Suppressor macrophage treated with lipopolysaccharide for 1 hour (primary cell): ENCODE measurements around the gene GNG12.

Experiments used
- DNase-seq, 3 donors: peaks; one replicate each; pipeline ENCODE4 v3.0.0-alpha.2; 2020 to 2022

Gene GNG12

DNA sequence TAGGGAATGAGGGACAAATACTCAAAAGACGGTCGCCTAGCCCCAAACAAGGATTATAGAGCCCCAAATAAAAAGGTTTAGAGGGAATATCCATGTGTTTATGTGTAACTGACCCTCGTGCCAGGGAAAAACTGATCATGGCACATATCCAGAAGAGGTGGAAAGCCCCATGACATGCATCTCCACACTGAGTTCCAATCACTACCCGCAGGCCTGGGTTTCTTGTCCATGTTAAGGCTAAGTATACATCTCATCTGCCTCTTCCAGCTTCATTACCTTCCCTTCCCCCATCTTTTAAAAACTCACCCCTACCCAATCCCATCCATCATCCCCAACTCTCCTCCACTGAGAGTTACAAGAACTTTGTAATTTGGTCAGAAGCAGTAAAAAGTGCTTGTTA, 133.0 kb downstream of the GNG12 start:
- DNase-seq: no peak

DNA sequence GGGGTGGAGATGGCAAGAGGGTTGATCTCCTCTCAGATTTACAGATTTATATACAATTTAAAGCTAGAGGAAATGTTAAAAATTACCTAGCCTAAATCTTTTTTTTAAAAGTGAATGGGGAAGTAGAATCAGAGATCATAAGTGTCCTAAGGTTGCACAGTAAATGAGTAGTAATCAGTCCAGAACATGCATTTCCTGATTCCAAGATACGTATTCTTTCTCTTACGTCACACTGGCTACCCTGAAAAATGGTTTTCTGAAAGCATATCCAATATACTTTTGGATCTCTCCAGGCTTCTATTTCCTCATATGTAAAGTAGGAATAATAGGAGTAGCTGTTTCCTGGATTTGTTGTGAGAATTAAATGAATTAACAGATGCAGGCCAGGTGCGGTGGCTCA, 136.6 kb downstream of the GNG12 start:
- DNase-seq: peak in 1 of 3 donors; percentile 32

DNA sequence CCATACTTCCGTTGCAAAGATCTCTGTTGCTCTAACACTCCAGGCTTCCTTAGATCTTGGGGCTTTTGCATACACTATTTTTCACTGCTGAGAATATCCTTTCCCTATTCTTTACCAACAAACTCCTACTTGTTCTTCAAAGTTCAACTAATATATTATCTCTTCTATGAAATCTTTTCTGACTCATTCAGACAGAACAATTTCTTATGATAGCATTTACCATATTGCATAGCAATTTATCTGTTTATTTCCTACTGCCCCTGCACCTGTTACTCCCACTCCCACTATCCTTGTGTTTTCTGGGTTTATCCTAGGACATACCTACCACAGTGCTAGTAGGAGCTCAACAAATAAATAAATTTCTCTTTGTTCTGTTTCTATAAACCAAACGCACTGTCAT, 137.3 kb downstream of the GNG12 start:
- no peak for DNase-seq

DNA sequence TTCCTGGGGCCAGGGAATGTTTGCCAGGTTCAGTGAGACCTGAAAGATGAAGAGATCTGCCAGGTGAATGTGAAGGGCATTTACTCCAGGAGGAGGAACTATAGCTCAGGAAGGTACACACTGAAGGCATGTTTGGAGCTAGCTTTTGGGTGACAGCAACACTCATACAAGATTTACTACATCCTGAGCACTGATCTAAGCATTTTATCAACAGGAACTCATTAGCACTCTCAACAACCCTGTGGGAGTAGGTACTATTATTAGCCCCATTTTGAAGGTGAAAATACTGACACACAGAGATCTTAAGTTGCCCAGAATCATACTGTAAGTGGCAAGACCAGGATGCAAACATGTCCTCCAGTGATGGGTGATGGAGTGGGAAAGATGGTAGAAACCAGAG, 141.6 kb downstream of the GNG12 start:
- no peak for DNase-seq

DNA sequence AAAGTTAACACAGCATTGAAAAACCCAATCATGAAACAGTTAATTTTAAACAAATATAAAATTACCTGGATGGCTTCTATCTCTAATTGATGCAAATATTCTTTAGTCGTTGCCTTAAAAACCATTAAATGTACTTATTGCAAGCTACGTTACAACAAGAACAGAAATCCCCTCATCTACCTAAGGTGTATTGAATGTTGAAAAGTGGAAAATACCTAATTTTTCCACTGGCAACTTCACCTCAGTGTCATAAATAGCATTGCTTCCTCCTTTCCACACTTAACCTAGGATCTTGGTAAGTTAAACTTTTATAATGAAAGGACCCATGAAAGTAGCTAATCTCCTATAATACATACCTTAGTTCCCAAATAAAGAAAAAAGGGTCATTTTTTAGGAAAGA, 142.9 kb downstream of the GNG12 start:
- peak in 2 of 3 donors; percentile 30 to 31 for DNase-seq

DNA sequence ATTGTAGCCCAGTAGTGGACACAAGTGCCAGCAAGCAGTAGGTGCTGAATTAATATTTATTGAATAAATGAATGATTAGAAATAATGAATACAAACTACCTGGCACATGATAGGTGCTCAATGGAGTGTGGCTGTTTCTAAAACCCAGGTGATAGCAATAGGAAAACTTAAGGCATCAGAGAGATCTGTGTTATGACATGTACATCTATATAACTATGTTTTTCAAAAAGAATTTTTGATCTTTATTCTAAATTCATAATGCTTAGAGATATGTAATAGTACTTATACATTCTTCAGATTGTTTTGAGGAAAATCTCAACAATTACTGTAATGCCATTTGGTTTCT, 143.3 kb downstream of the GNG12 start:
- DNase-seq: peak in 2 of 3 donors; percentile 32 to 34

DNA sequence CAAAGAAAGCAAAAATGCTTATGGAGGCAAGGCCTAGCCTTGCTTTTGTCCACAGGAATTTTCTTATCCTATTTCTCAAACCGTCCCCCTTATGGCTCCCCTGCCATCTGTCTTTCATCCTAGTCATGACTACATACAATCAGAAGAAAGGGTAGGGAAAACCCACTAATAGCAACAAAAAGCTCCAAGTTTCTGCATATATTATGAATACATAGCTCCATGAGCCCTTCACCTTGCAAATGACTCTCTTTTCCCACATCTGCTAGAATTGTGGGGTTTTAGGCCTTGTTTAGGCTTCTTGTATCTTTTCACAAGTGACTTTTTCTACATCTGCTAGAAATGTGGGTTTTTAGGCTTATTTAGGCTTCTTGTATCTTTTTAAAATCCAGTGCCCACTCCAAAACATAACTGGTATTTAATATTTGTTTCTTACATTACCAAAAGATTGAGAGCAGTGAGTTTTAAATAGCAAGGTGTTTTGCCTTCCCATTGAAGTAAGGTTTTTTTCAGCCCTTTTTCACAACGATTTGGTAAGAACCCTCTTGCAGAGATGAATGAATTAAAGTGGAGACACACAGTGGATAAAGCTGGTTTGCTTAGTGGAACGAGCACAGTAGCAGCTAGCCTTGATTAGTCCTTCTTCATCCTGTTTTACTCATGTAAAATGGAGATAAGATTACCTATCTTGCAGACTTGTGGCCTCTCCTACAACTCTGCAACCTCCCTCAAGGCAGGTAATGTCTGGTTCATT, 143.8 kb downstream of the GNG12 start:
- DNase-seq: peak; percentile 9 to 51 (median 44)

DNA sequence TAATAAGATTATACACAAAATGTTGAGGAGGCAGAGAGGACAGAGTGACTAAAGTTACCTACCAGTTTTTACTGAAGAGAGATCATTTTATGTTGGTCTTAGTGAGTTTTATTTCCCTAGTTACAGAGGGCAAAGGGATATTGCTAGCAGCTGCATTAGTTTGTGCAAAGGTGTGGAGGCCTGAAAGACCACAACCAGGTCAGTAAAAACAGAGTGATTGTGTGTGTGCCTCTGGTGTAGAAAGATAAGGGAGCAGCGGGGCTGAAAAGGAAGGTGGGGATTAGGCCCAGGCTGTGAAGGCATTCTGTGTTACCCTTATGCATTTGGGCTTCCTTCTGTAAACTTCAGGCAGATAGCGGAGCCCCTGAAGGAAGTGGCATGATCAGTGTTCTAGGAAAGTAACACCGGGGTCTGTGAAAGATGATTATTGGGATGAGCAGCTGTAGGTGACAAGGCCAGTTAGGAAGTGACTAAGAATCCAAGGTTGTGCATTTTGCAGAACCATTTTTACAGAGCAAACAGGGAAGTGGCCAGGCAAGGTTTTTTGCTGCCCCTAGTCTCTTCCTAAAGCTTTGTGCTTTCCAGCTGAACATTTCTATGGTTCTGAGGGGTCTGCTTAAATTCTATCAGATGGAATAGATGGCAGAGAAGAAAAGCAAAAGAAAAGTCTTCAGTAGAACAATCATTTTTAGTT, 144.6 kb downstream of the GNG12 start:
- peak; percentile 46 to 70 (median 49) for DNase-seq

DNA sequence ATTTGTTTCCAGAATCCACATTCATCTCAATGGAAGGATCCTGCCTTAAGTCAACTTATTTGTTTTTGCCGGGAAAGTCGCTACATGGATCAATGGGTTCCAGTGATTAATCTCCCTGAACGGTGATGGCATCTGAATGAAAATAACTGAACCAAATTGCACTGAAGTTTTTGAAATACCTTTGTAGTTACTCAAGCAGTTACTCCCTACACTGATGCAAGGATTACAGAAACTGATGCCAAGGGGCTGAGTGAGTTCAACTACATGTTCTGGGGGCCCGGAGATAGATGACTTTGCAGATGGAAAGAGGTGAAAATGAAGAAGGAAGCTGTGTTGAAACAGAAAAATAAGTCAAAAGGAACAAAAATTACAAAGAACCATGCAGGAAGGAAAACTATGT, 145.6 kb downstream of the GNG12 start:
- peak in 1 of 3 donors; percentile 13 for DNase-seq

DNA sequence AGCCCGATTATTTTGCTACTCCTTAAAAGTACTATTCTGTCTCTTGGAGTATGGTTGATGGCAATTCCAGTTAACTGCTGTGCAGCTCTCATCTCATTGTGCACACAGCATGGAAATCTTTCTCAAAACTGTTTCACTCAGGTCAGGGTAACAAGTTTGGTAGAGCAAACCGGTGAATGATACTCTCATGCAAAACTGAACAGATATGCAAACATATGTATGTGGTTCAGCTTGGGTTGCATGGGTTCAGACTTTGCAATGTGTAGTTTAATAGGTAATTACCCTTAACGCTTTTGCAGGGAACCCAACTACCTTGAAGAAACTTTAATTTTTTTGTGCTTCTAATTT, 146.1 kb downstream of the GNG12 start:
- DNase-seq: peak in 1 of 3 donors; percentile 16

DNA sequence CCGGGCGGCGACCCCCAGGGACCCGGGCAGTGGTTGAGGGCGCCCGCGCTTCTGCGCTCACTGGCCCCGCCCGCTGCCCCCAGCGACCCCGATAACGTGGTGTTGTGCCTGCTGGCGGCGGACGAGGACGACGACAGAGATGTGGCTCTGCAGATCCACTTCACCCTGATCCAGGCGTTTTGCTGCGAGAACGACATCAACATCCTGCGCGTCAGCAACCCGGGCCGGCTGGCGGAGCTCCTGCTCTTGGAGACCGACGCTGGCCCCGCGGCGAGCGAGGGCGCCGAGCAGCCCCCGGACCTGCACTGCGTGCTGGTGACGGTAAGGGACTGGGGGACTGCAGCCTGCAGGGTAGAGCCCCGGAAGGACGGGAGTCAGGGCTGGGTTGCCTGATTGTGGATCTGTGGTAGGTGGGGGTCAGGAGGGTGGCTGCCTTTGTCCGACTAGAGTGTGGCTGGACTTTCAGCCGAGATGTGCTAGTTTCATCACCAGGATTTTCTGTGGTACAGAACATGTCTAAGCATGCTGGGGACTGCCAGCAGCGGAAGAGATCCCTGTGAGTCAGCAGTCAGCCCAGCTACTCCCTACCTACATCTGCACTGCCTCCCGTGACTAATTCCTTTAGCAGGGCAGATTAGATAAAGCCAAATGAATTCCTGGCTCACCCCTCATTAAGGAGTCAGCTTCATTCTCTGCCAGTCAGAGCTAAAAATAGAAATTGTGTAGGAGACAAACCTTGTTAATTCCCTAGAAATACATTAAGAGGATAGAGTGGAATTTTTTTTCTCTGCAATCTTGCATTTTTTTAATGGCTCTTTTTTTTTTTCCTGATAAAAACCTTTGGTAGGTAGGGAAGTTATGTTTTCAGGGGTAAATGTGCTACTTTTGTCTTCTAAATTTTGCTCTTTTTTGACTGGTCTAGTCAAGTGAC, 146.7 kb downstream of the GNG12 start:
- DNase-seq: peak; percentile 87 to 92 (median 89)

DNA sequence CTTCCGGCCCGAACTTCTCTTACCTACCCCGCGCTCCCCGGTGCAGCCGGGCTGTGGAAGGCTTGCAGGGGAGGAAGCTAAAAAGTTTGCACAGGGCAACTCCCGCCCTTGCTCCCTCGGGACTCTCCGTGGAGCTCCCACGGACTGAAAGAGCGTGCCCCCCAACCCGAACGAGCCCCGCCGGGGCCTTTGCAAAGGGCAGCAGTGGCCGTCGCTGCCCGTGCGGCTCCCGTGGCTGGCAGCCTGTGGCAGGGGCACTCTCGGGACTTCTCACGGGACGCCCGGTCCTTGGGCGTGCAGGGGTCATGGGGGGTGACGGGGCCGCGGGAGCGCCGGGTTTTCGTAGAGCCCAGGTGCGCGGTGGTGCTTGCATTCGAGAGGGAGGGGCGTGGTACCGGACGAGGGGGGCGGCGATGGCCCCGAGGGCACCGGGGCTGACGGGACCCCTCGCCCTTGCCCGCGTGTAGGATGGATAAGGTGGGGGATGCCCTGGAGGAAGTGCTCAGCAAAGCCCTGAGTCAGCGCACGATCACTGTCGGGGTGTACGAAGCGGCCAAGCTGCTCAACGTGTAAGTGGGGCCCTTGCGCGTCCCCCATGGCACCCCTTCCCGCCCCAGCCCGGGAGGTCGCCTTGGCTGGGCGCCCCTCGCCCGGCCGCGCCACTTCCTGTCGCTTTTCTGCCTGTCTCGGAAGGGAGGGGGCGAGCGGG, 147.6 kb downstream of the GNG12 start:
- DNase-seq: peak; percentile 69 to 73 (median 73)

DNA sequence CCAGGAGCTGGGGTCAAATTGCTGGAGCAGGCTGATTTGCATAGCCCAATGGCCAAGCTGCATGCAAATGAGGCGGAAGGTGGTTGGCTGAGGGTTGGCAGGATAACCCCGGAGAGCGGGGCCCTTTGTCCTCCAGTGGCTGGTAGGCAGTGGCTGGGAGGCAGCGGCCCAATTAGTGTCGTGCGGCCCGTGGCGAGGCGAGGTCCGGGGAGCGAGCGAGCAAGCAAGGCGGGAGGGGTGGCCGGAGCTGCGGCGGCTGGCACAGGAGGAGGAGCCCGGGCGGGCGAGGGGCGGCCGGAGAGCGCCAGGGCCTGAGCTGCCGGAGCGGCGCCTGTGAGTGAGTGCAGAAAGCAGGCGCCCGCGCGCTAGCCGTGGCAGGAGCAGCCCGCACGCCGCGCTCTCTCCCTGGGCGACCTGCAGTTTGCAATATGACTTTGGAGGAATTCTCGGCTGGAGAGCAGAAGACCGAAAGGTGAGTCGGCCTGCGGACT, 148.2 kb downstream of the GNG12 start, which contains the start of gene GADD45A:
Gene GADD45A (plus strand): TSS at position 135 of the 491 bp plus-strand sequence. CDS start 294 bp downstream, at position 429.
- DNase-seq: peak; percentile 97 to 99 (median 98)

DNA sequence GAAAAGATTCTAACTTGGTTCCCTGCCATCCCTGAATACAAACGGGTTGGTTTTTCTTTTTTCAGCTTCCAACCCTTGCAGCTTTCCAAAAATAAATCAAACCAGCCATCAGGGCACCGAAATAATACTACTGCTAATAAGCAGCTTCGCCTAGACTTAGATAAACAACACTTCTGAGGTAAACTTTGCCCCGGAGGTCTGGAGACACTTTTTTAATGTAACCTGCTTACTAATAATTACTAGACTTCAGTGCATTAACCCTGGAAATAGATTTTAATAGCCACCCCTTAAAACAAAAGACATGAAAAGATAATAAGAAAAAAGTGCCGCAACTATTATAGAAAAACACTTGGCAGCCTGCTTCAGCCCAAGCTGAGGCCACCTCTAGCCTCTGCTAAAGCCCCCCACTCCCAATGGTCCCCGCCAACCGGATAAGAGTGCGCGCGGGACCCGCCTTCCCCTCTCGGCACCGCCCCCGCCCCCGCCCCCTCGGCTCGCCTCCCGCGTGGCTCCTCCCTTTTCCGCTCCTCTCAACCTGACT, 148.7 kb downstream of the GNG12 start:
- no peak for DNase-seq

DNA sequence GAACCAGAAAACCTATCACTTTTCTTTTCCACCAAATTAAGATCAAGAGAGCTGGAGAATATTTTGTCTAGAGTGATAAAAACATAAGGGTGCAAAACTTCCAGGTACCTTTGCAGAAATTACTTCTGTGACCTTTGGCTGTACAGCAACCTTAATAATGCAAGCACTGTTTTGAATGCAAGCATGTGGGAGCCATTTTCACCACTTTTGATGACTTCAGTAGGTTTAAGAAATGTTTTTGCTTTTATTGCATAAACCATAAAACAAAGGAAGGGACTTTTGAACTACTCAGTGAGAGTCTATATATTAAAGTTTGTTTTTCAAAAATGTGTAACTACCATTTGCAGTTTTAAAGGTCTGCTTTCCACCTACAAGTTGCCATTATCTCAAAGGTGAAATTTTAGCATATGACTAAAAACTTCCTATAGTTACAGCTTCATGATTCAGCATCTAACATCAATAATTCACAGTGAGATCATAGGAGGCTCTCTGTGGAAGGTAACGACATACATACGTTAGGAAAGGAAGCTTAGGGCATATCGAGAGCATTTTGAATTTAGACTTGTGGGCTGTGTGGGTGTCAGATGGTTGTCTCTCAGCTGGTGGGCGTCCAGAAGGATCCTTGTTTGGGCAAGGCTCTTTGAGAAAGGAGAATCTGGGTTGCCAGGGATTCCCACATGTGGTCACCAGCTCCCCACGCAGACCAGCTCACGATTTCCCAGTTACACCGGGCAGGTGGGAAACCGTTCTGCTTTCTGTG, 149.3 kb downstream of the GNG12 start:
- DNase-seq: peak; percentile 88 to 91 (median 89)

DNA sequence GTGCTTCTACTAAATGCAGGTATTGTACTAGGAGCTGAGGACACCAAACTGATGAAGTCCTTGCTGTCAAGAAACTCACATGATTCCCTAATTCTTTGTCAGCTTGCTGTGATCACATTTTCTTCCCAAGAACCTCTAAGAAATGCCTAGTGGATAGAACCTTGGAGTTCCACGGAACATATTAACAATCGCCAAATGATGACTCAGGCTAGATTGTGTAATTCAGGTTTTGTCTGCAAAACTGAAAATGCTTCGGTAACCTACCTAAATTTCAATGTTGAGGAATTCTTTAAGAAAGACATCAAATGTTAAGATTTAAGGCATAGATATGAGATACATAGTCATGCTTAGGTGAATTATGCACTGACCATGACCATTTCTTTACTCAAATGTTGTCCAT, 150.0 kb downstream of the GNG12 start:
- peak; percentile 58 to 79 (median 73) for DNase-seq

DNA sequence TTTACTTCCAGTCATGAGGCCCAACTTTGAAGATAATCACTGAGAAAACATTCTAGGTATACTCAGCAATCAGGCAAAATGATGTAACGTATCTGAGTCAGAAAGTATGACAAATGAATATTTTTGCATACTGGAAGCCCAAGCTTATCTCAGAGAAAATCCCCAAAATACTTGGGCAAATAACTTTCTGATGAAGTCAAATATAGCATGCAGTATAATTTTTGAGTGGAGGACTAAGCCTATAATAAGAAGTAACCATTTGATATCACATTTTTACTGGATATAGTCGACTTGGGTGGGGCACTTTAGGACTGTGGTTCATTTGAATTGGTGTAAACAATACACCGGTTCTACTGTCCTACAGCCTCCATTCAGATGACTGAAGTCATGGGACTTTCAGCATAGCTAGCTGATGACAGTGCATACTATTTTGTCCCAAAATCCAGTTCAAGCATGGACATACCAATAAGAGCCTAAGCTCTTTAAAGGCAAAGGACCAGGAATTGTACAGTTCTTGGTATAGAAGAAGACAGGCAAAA, 150.5 kb downstream of the GNG12 start:
- DNase-seq: peak; percentile 67 to 94 (median 93)

DNA sequence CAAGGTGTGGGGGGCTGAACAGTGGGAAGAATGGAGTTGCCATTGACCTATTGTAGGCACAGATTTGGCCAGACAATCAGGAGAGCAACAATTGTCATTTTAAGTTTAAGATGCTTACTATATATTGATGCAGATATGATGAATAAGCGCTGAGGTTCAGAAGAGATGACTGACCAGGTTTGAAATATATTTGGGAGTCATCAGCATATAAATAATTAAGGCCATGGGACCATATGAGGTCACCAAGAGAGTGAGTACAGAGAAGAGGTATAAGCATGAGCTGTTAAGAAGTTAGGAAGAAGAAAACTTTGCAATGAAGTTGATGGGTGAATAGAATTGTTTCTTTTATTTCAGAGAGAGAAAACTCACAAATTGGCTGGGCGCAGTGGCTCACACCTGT, 152.8 kb downstream of the GNG12 start:
- no peak for DNase-seq

DNA sequence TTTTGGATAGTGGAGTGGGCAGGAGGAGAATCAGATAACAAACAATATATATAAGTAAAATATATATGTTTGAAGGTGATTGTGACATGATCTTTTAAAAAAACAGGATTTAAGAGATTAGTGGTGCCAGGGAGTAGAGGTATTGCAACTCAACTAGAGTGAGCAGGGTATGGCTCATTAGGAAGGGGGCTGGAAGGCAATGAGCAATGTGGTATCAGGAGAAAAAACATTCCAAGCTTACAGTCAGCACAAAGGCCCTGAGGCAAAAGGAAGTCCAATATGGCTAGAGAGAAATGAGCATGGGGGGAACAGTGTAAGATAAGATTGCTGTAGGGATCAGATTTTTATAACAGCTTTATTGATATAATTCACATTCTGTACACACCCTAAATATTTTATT, 153.6 kb downstream of the GNG12 start:
- peak; percentile 30 to 38 (median 37) for DNase-seq

DNA sequence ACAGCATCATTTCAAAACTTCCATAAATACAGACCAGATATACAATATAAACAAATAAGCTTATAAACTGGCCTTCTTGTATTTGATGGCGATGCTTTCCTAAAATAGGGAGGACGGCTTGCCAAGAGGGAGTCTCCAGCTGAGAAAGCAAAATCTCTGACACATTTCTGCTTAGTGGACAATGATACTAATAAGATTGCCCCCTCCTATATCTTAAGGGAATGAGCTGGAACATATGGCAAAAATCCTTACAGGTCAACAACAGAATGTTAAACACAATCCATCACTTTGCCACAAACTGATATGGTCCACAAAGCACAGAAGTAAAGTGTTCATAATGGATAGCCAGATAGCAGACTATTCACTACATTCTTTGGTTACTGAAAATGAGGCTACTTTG, 155.3 kb downstream of the GNG12 start:
- no peak for DNase-seq

DNA sequence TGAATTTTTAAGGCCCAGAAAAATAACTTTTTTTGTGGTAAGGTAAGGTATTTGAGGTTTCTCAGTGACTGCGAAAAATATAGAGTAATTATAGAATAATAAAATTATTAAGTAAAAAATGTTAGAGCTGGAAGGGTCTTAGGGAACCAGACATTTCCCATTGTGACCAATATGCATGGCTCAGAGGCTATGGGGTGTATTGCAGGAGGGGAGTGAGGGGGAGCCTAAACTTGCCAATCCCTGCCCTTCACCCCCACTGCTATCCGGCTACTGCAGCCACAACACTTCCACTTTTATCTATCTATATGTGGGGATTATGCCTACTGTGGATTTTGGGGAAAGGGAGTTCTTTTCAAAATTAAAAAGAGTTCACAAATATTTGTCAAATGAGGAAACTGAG, 155.9 kb downstream of the GNG12 start:
- DNase-seq: no peak
